ENCODE results near the gene CARMIL3. TPM values are rescaled to one million over a fixed set of nuclear protein-coding genes. Genes with fewer than 3 reads are reported as not detected.

CARMIL3 gene
- total and polyA plus RNA-seq, 2 donors = 0.33 to 1.5 TPM

Other genes with a start within 250 kb of the CARMIL3 start
- 25.9 TPM for gene DHRS4, start 98.2 kb upstream of the CARMIL3 start, total RNA-seq
- 53.1 TPM for gene DHRS4, start 98.2 kb upstream of the CARMIL3 start, polyA plus RNA-seq
- gene DHRS4L2, start 63.1 kb upstream of the CARMIL3 start, total RNA-seq = 9.7 TPM
- 30.7 TPM for gene DHRS4L2, start 63.1 kb upstream of the CARMIL3 start, polyA plus RNA-seq
- 0.58 TPM for gene CPNE6, start 19.6 kb downstream of the CARMIL3 start, total RNA-seq
- 1.9 TPM for gene CPNE6, start 19.6 kb downstream of the CARMIL3 start, polyA plus RNA-seq
- 5.3 TPM for gene PCK2, start 42.3 kb downstream of the CARMIL3 start, total RNA-seq
- gene PCK2, start 42.3 kb downstream of the CARMIL3 start, polyA plus RNA-seq = 23.7 TPM
- gene DCAF11, start 62.8 kb downstream of the CARMIL3 start, total RNA-seq = 34.0 TPM
- gene DCAF11, start 62.8 kb downstream of the CARMIL3 start, polyA plus RNA-seq = 52.5 TPM
- 0.85 TPM for gene NRL, start 62.9 kb downstream of the CARMIL3 start, total RNA-seq
- 2.9 TPM for gene NRL, start 62.9 kb downstream of the CARMIL3 start, polyA plus RNA-seq
- gene FITM1, start 78.7 kb downstream of the CARMIL3 start, total RNA-seq = 4.2 TPM
- 0.81 TPM for gene FITM1, start 78.7 kb downstream of the CARMIL3 start, polyA plus RNA-seq
- gene PSME1, start 84.2 kb downstream of the CARMIL3 start, total RNA-seq = 78.0 TPM
- 214 TPM for gene PSME1, start 84.2 kb downstream of the CARMIL3 start, polyA plus RNA-seq
- gene EMC9, start 89.6 kb downstream of the CARMIL3 start, total RNA-seq = 5.0 TPM
- 24.4 TPM for gene EMC9, start 89.6 kb downstream of the CARMIL3 start, polyA plus RNA-seq
- gene PSME2, start 94.6 kb downstream of the CARMIL3 start, total RNA-seq = 67.9 TPM
- 97.7 TPM for gene PSME2, start 94.6 kb downstream of the CARMIL3 start, polyA plus RNA-seq
- gene RNF31, start 95.5 kb downstream of the CARMIL3 start, total RNA-seq = 30.8 TPM
- gene RNF31, start 95.5 kb downstream of the CARMIL3 start, polyA plus RNA-seq = 45.8 TPM
- gene IRF9, start 109.3 kb downstream of the CARMIL3 start, total RNA-seq = 56.8 TPM
- 106 TPM for gene IRF9, start 109.3 kb downstream of the CARMIL3 start, polyA plus RNA-seq
- gene REC8, start 120.1 kb downstream of the CARMIL3 start, total RNA-seq = 5.8 TPM
- gene REC8, start 120.1 kb downstream of the CARMIL3 start, polyA plus RNA-seq = 8.5 TPM
- 9.8 TPM for gene IPO4, start 136.8 kb downstream of the CARMIL3 start, total RNA-seq
- 24.3 TPM for gene IPO4, start 136.8 kb downstream of the CARMIL3 start, polyA plus RNA-seq
- 30.4 TPM for gene TM9SF1, start 143.4 kb downstream of the CARMIL3 start, total RNA-seq
- 48.1 TPM for gene TM9SF1, start 143.4 kb downstream of the CARMIL3 start, polyA plus RNA-seq
- gene TSSK4, start 153.7 kb downstream of the CARMIL3 start, total RNA-seq = 0.26 TPM
- gene TSSK4, start 153.7 kb downstream of the CARMIL3 start, polyA plus RNA-seq = 0.11 TPM
- gene CHMP4A, start 161.5 kb downstream of the CARMIL3 start, total RNA-seq = 22.5 TPM
- gene CHMP4A, start 161.5 kb downstream of the CARMIL3 start, polyA plus RNA-seq = 111 TPM
- gene MDP1, start 164.1 kb downstream of the CARMIL3 start, total RNA-seq = 15.1 TPM
- gene MDP1, start 164.1 kb downstream of the CARMIL3 start, polyA plus RNA-seq = 29.1 TPM
- 73.8 TPM for gene NEDD8, start 180.4 kb downstream of the CARMIL3 start, total RNA-seq
- 220 TPM for gene NEDD8, start 180.4 kb downstream of the CARMIL3 start, polyA plus RNA-seq
- 44.9 TPM for gene GMPR2, start 180.9 kb downstream of the CARMIL3 start, total RNA-seq
- gene GMPR2, start 180.9 kb downstream of the CARMIL3 start, polyA plus RNA-seq = 63.1 TPM
- 35.1 TPM for gene TINF2, start 190.6 kb downstream of the CARMIL3 start, total RNA-seq
- 68.7 TPM for gene TINF2, start 190.6 kb downstream of the CARMIL3 start, polyA plus RNA-seq
- 1.2 TPM for gene TGM1, start 211.2 kb downstream of the CARMIL3 start, total RNA-seq
- gene TGM1, start 211.2 kb downstream of the CARMIL3 start, polyA plus RNA-seq = 0.65 TPM
- 9.5 TPM for gene RABGGTA, start 219.6 kb downstream of the CARMIL3 start, total RNA-seq
- gene RABGGTA, start 219.6 kb downstream of the CARMIL3 start, polyA plus RNA-seq = 23.4 TPM
- 10.4 TPM for gene DHRS1, start 247.8 kb downstream of the CARMIL3 start, total RNA-seq
- gene DHRS1, start 247.8 kb downstream of the CARMIL3 start, polyA plus RNA-seq = 33.4 TPM
- gene NOP9, start 247.8 kb downstream of the CARMIL3 start, total RNA-seq = 12.8 TPM
- gene NOP9, start 247.8 kb downstream of the CARMIL3 start, polyA plus RNA-seq = 18.0 TPM

Measured in urinary bladder (tissue), 2 donors.